ENCODE measurements around the gene GRP. TPM values are rescaled to one million over a fixed set of nuclear protein-coding genes. Genes with fewer than 3 reads are reported as not detected.

The GRP gene
- 0.16 and 0.21 TPM in 2 replicates for polyA plus RNA-seq (2011; rRNA removed)
- not detected in 2 replicates for polyA minus RNA-seq (2011; rRNA and poly(A)+ RNA removed)

DNA sequence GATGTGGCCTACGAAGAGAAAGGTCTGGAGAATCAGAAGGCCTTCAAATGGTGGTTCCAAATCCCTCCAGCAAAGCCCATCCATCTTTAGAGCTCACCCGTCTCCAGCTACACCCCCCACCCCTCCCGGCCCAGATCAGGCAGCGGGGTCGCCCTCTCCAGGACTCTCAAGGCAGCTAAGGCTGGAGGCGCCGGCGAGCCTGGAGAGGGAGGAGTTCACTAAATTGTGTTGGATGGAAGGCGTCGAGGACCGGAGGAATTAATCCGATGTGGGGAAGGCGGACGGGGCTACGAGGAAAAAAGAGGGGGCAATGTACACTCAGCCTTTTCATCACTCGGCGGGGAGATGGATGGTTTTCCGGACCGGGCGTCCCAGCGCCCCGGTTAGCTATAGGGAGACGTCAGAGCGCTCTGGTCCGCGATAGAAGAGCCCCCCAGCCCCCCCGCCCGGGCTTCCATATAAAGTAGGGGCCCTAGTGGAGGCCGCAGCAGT is at the start of gene GRP:
Gene GRP, plus strand, starts transcription at position 487 of the 492 bp plus-strand sequence. CDS start 108 bp downstream, outside the sequence.
- Histone ChIP-seq H3K4me3 (ENCODE audit: low read depth, low read length) (peak within 1 kb of the TSS; percentile 25), H3K36me3 (ENCODE audit: control insufficient read depth, insufficient read depth, low read length) (no peaks in the 10 kb centered on the region), H3K27me3 (ENCODE audit: control insufficient read depth, insufficient read depth, low read length) (peaks cover 32% of the 10 kb centered on the region)
- POLR2A ChIA-PET: no interaction called here
- CTCF ChIA-PET: interaction anchor here (0.9 kb wide), 1 partner anchor 182 kb away, joined by 3 read pairs; no protein-coding TSS in a partner anchor
- no peak for DNase-seq (ENCODE audit: low read depth)
- TF ChIP-seq, protein P1, sequence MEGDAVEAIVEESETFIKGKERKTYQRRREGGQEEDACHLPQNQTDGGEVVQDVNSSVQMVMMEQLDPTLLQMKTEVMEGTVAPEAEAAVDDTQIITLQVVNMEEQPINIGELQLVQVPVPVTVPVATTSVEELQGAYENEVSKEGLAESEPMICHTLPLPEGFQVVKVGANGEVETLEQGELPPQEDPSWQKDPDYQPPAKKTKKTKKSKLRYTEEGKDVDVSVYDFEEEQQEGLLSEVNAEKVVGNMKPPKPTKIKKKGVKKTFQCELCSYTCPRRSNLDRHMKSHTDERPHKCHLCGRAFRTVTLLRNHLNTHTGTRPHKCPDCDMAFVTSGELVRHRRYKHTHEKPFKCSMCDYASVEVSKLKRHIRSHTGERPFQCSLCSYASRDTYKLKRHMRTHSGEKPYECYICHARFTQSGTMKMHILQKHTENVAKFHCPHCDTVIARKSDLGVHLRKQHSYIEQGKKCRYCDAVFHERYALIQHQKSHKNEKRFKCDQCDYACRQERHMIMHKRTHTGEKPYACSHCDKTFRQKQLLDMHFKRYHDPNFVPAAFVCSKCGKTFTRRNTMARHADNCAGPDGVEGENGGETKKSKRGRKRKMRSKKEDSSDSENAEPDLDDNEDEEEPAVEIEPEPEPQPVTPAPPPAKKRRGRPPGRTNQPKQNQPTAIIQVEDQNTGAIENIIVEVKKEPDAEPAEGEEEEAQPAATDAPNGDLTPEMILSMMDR (IDR thresholded peaks at IDR 0.05; ENCODE audit: insufficient read depth, low read depth, low read length): no peak

DNA sequence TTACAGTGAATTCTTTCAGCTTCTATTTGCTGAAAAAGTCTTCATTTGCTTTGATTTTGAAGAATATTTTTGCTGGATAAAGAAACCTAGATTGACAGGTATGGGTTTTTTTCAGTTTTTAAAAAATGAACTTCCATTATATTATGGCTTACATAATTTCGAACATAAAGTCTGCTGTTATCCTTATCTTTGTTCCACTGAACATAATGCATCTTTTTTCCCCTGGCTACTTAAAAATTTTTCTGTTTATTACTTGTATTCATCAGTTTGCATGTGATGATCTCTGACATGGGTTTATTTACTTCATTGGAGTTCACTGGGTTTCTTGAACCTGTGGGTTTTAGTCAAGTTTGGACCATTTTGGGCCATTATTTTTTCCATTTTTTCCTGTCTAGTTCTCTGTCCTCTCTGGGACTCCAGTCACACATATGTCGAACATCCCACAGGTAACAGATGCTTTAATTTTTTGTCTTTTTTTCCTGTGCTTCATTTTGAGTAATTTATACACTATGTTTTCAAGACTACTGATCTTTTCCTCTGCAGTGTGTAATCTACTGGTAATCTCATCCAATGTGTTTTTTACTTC is 47.2 kb upstream of the GRP start:
- DNase-seq (ENCODE audit: low read depth): no peak
- Histone ChIP-seq H3K27me3 (ENCODE audit: control insufficient read depth, insufficient read depth, low read length) (peaks cover 5% of the 10 kb centered on the region), H3K36me3 (ENCODE audit: control insufficient read depth, insufficient read depth, low read length) (no peaks in the 10 kb centered on the region), H3K4me3 (ENCODE audit: low read depth, low read length) (no peak overlapping the region)
- CTCF ChIA-PET: interaction anchor here (0.7 kb wide), 1 partner anchor 64 kb away, joined by 3 read pairs; no protein-coding TSS in a partner anchor
- TF ChIP-seq, protein P1 (IDR thresholded peaks at IDR 0.05; ENCODE audit: insufficient read depth, low read depth, low read length): no peak
- POLR2A ChIA-PET: no interaction called here

DNA sequence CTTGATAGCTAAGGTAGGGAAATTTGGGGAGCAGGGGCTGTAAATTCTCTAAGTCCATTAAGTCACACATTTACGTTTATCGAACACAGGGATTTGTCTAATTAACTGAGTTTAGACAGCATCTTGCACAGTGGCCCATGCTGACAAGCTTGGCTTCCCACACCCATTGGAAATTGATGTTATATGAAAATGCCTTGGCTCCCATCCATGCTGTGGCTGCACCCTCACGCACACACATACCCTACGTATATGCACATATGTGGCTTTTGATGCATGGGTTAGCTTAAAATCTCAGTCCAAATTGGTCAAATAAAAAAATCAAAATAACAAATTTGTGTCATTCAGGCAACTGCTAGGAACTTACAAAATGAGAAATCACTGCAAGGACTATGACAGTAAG is 42.5 kb upstream of the GRP start:
- ChIA-PET POLR2A (no interaction called here), CTCF (interaction anchor here (0.7 to 1.4 kb wide), 4 partner anchors 13 to 93 kb away, joined by 3 to 5 read pairs (median 3); no protein-coding TSS in a partner anchor)
- DNase-seq (ENCODE audit: low read depth): no peak
- TF ChIP-seq, protein P1 (IDR thresholded peaks at IDR 0.05; ENCODE audit: insufficient read depth, low read depth, low read length): no peak
- Histone ChIP-seq H3K27me3 (ENCODE audit: control insufficient read depth, insufficient read depth, low read length) (peaks cover 1% of the 10 kb centered on the region; the same call in 1 of the 2 replicates), H3K36me3 (ENCODE audit: control insufficient read depth, insufficient read depth, low read length) (no peaks in the 10 kb centered on the region), H3K4me3 (ENCODE audit: low read depth, low read length) (no peak overlapping the region)

DNA sequence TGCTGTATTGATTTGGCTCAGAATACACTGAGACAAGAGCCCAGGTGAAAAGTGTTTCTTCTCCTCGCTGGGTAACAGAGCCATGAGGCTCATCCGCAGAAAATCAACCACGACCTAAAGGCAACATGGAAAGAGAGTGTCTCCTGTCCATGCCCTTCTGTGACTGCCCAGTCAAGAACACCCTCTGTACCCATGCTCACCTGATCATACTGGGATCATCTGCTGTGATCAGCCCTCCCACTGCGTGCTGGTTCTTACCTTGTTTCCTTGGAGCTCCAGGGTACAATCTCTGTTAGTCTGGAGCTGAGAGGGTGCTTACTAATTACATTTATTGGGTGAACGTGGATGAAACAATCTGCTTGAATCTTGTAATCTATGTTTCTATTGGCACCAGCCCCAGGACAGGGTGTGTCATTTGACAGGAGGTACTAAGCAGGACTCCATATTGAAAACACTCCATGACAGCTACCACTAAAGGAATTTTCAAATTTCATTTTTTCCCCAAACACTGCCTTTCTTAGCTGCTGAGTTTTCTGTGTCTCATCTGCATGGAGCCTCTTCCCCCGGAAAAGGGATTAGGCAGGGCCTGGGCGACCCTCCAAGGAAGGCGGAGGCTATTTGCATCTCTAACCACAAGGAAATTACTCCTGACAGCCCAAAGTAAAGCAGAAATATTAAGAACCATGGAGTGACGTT is 39.7 kb upstream of the GRP start:
- Histone ChIP-seq H3K36me3 (ENCODE audit: control insufficient read depth, insufficient read depth, low read length) (no peaks in the 10 kb centered on the region), H3K4me3 (ENCODE audit: low read depth, low read length) (no peak overlapping the region), H3K27me3 (ENCODE audit: control insufficient read depth, insufficient read depth, low read length) (peaks cover 5% of the 10 kb centered on the region)
- ChIA-PET POLR2A (no interaction called here), CTCF (interaction anchor here (1.2 kb wide), 1 partner anchor 15 kb away, joined by 3 read pairs; no protein-coding TSS in a partner anchor)
- TF ChIP-seq, protein P1 (IDR thresholded peaks at IDR 0.05; ENCODE audit: insufficient read depth, low read depth, low read length): no peak
- DNase-seq (ENCODE audit: low read depth): peak; percentile 38

DNA sequence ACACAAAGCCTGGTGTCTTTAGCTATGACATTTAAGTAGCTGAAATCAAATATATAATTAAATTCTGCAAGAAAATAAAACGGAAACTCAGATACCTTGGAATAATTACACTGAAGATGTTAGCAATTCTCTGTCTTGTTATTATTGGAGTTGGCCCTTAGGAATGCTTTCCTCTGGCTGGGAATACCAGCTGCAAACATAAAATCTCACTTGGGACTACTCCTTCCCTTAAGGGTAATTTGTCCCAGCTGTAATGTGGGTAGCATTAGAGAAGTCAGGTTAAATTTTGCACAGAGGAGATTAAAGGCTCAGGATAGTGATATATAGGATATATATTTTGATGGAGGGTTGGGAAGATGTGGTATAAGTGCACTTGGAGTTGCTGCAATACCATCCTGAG is 37.3 kb upstream of the GRP start:
- ChIA-PET CTCF (no interaction called here), POLR2A (no interaction called here)
- TF ChIP-seq, protein P1 (IDR thresholded peaks at IDR 0.05; ENCODE audit: insufficient read depth, low read depth, low read length): no peak
- DNase-seq (ENCODE audit: low read depth): no peak
- Histone ChIP-seq H3K36me3 (ENCODE audit: control insufficient read depth, insufficient read depth, low read length) (no peaks in the 10 kb centered on the region), H3K4me3 (ENCODE audit: low read depth, low read length) (no peak overlapping the region), H3K27me3 (ENCODE audit: control insufficient read depth, insufficient read depth, low read length) (peaks cover 4% of the 10 kb centered on the region; the same call in 1 of the 2 replicates)
